H1 (cell line): ENCODE measurements around the gene MTERF2. TPM values are rescaled to one million over a fixed set of nuclear protein-coding genes. Genes with fewer than 3 reads are reported as not detected.
"Not testable (repeated sequence)": the region's sequence is repeated elsewhere in the genome, so short reads cannot be mapped to it uniquely, and the experiment has no call there.

Source experiments
- CTCF ChIA-PET: fragments of 300-600 bp; sonication (Branson Sonifier 250); formaldehyde crosslinking; loops from one replicate; lab custom pipeline; 2021; ENCODE audit not compliant: partially characterized antibody; lab: Charles Lee
- POLR2A ChIA-PET: fragments of 300-600 bp; sonication (Branson Sonifier 250); formaldehyde crosslinking; loops from one replicate; lab custom pipeline; 2021; ENCODE audit warnings: inconsistent platforms; ENCODE audit not compliant: partially characterized antibody; lab: Charles Lee
- DNase-seq, 2 experiments: peaks; one replicate each; pipeline versions ENCODE4 v3.0.0 to v3.0.0-alpha.2; 2010 to 2022; ENCODE audit warnings: low spot score in 2 of 2, low read depth in 1 of 2, mixed read lengths in 1 of 2
- FAIRE-seq: peaks from 2 replicates; lab custom pipeline; 2011; peaks lifted over from hg19 to GRCh38; lab: Jason Lieb, UNC
- H2AFZ ChIP-seq: 2 replicates; pipeline ENCODE4 v1.8.1; 2012; ENCODE audit warnings: low read length, inconsistent platforms
- H2AK5ac ChIP-seq: 2 replicates; pipeline ENCODE4 v1.6.1; 2013; ENCODE audit warnings: low read depth, low read length
- H2BK120ac ChIP-seq: replicated peaks from 2 replicates; pipeline ENCODE3; 2013; ENCODE audit warnings: low read depth, low read length, inconsistent platforms
- H2BK12ac ChIP-seq: 2 replicates; pipeline ENCODE4 v1.6.1; 2013; ENCODE audit warnings: low read depth, low read length
- H2BK15ac ChIP-seq: 2 replicates; pipeline ENCODE4 v1.6.1; 2013; ENCODE audit warnings: low read length
- H2BK20ac ChIP-seq: 2 replicates; pipeline ENCODE4 v1.6.1; 2013; ENCODE audit warnings: low read length
- H2BK5ac ChIP-seq: 2 replicates; pipeline ENCODE4 v1.6.1; 2013; ENCODE audit warnings: low read depth, low read length
- H3K14ac ChIP-seq: 2 replicates; pipeline ENCODE4 v1.6.1; 2013; ENCODE audit warnings: inconsistent platforms; ENCODE audit not compliant: insufficient read length
- H3K18ac ChIP-seq: 2 replicates; pipeline ENCODE4 v1.6.1; 2013; ENCODE audit warnings: low read length; ENCODE audit errors: extremely low read depth
- H3K23ac ChIP-seq: 2 replicates; pipeline ENCODE4 v1.6.1; 2013; ENCODE audit warnings: inconsistent platforms; ENCODE audit not compliant: insufficient read length
- H3K23me2 ChIP-seq: 2 replicates; pipeline ENCODE4 v1.6.1; 2013; ENCODE audit warnings: low read depth, low read length
- H3K27ac ChIP-seq: 2 replicates; pipeline ENCODE4 v1.6.1; 2011; ENCODE audit warnings: low read depth, low read length, inconsistent platforms
- H3K27me3 ChIP-seq, 4 experiments: replicated peaks in 1 of 4; 1 replicate in 1 of 4; 2 replicates in 3 of 4; pipeline versions ENCODE4 v1.6.1 to v1.8.1; 2011 to 2013; ENCODE audit warnings: low read length in 3 of 4, mild to moderate bottlenecking in 3 of 4, inconsistent platforms in 2 of 4, mixed read lengths in 2 of 4, moderate library complexity in 1 of 4; ENCODE audit not compliant: control insufficient read depth in 3 of 4, insufficient read depth in 3 of 4; ENCODE audit errors: extremely low read depth in 1 of 4
- H3K36me3 ChIP-seq, 4 experiments: 2 replicates each; pipeline versions ENCODE4 v1.6.1 to v1.8.1; 2011 to 2013; ENCODE audit warnings: mild to moderate bottlenecking in 4 of 4, low read length in 3 of 4, moderate library complexity in 2 of 4, control low read depth in 1 of 4, inconsistent platforms in 1 of 4; ENCODE audit not compliant: insufficient read depth in 4 of 4, control insufficient read depth in 2 of 4
- H3K4ac ChIP-seq: replicated peaks from 2 replicates; pipeline ENCODE3; 2013; ENCODE audit warnings: low read length, low read depth, mixed read lengths, inconsistent platforms; ENCODE audit not compliant: insufficient read length
- H3K4me1 ChIP-seq, 4 experiments: replicated peaks in 1 of 4; 1 replicate in 1 of 4; 2 replicates in 3 of 4; pipeline versions ENCODE4 v1.6.1 to v1.8.1; 2011 to 2013; ENCODE audit warnings: low read length in 3 of 4, inconsistent platforms in 2 of 4, mixed read lengths in 1 of 4; ENCODE audit not compliant: insufficient read depth in 4 of 4, control insufficient read depth in 3 of 4
- H3K4me2 ChIP-seq, 2 experiments: 2 replicates each; pipeline versions ENCODE4 v1.6.1 to v1.8.1; 2011 to 2013; ENCODE audit warnings: low read depth in 2 of 2, low read length in 2 of 2, control low read depth in 1 of 2, inconsistent platforms in 1 of 2, mild to moderate bottlenecking in 1 of 2; ENCODE audit not compliant: insufficient read depth in 1 of 2
- H3K4me3 ChIP-seq, 4 experiments: fragments of 200-600, 300-600 bp in 1 of 4; sonication (generic), shearing (Covaris generic), sonication (Bioruptor Twin) in 1 of 4; 2 replicates each; pipeline versions ENCODE4 v1.5.1 to v1.8.1; 2011 to 2016; ENCODE audit warnings: low read length in 4 of 4, low read depth in 3 of 4, control low read depth in 2 of 4, inconsistent platforms in 2 of 4, mild to moderate bottlenecking in 2 of 4, mixed read lengths in 1 of 4, moderate library complexity in 1 of 4; ENCODE audit not compliant: insufficient read depth in 2 of 4; ENCODE audit errors: extremely low read depth in 1 of 4
- H3K56ac ChIP-seq: replicated peaks from 2 replicates; pipeline ENCODE3; 2013; ENCODE audit warnings: low read depth, mild to moderate bottlenecking, mixed read lengths, low read length, inconsistent platforms; ENCODE audit not compliant: insufficient read length
- H3K79me1 ChIP-seq: 2 replicates; pipeline ENCODE4 v1.6.1; 2013; ENCODE audit warnings: low read depth, low read length, control low read depth
- H3K79me2 ChIP-seq, 2 experiments: 2 replicates each; pipeline versions ENCODE4 v1.6.1 to v1.8.1; 2012 to 2013; ENCODE audit warnings: low read length in 2 of 2, mild to moderate bottlenecking in 2 of 2, inconsistent platforms in 1 of 2; ENCODE audit not compliant: insufficient read depth in 2 of 2, control insufficient read depth in 1 of 2
- H3K9ac ChIP-seq, 4 experiments: replicated peaks in 1 of 4; 1 replicate in 1 of 4; 2 replicates in 3 of 4; pipeline versions ENCODE4 v1.6.1 to v1.8.1; 2011 to 2013; ENCODE audit warnings: low read depth in 3 of 4, low read length in 3 of 4, control low read depth in 2 of 4, mild to moderate bottlenecking in 2 of 4, moderate library complexity in 2 of 4, inconsistent platforms in 1 of 4; ENCODE audit errors: extremely low read depth in 1 of 4
- H3K9me3 ChIP-seq, 2 experiments: 2 replicates each; pipeline versions ENCODE4 v1.6.1 to v1.8.1; 2012 to 2013; ENCODE audit warnings: mild to moderate bottlenecking in 2 of 2, moderate library complexity in 2 of 2, control low read depth in 1 of 2, inconsistent platforms in 1 of 2, low read depth in 1 of 2, low read length in 1 of 2, mixed read lengths in 1 of 2; ENCODE audit not compliant: insufficient read depth in 2 of 2
- H4K20me1 ChIP-seq, 2 experiments: replicated peaks in 1 of 2; 2 replicates each; pipeline versions ENCODE3 to v1.8.1; 2011 to 2013; ENCODE audit warnings: inconsistent platforms in 2 of 2, low read length in 2 of 2, mild to moderate bottlenecking in 1 of 2; ENCODE audit not compliant: insufficient read depth in 2 of 2, control insufficient read depth in 1 of 2
- H4K5ac ChIP-seq: 2 replicates; pipeline ENCODE4 v1.6.1; 2013; ENCODE audit warnings: low read length, low read depth, mixed read lengths, inconsistent platforms; ENCODE audit not compliant: insufficient read length
- H4K8ac ChIP-seq: 2 replicates; pipeline ENCODE4 v1.8.0; 2013; ENCODE audit warnings: mild to moderate bottlenecking, moderate library complexity, low read length, inconsistent platforms; ENCODE audit not compliant: insufficient read depth; ENCODE audit errors: extremely low read depth
- H4K91ac ChIP-seq: replicated peaks from 2 replicates; pipeline ENCODE3; 2013; ENCODE audit warnings: low read length, mixed read lengths, inconsistent platforms; ENCODE audit not compliant: insufficient read length
- WGBS, 2 experiments: shearing (Covaris generic) in 1 of 2; methylation state at CpG; one replicate each; pipeline versions ENCODE4 v1.1.6 to v1.1.7; 2013 to 2015; ENCODE audit warnings: low lambda C conversion rate in 2 of 2, mixed read lengths in 2 of 2, inconsistent platforms in 1 of 2, low coverage in 1 of 2, missing lambda C conversion rate in 1 of 2; ENCODE audit not compliant: insufficient replicate concordance in 2 of 2, insufficient coverage in 1 of 2, insufficient read length in 1 of 2; ENCODE audit errors: extremely low coverage in 1 of 2, missing lambda C conversion rate in 1 of 2; 5-methylcytosine and 5-hydroxymethylcytosine counted together
- polyA plus RNA-seq, 7 experiments: library from polyadenylated mRNA; depleted of rRNA in 3 of 7; stranded (reverse) in 5 of 7; unstranded in 2 of 7; fragments of >200 nt in 5 of 7; fragments of 200-250 nt in 2 of 7; gene quantifications; 1 replicate in 5 of 7; 2 replicates in 1 of 7; 4 replicates in 1 of 7; pipeline versions ENCODE4 v1.2.1 to v1.2.3, GENCODE V29; 2011 to 2013; ENCODE audit warnings: missing spikeins in 2 of 7, mixed read lengths in 2 of 7
- total RNA-seq: library from RNA; stranded (reverse); fragmentation: NEBNext Ultra II Directional; extraction: Animal tissue kit (Norgen Biotek cat#: 25700); gene quantifications from 2 replicates; pipeline ENCODE4 v1.2.1, GENCODE V29; 2021

The MTERF2 gene
- total and polyA plus RNA-seq, 2 of the 8 experiments (the other 6 are each of a cell fraction or from before 2014, with no cell fraction given), result 2.8 to 7.1 TPM

DNA sequence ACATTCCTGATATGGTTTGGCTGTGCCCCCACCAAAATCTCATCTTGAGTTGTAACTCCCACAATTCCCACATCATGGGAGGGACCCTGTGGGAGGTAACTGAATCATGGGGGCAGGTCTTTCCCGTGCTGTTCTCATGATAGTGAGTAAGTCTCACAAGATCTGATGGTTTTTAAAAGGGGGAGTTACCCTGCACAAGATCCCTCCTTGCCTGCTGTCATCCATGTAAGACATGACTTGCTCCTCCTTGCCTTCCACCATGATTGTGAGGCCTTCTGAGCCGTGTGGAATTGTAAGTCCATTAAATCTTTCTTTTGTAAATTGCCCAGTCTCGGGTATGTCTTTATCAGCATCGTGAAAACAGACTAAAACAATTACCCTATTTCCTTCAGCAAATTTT is 15.7 kb upstream of the MTERF2 start:
- H2BK120ac ChIP-seq, H3K9me3 ChIP-seq, H2AK5ac ChIP-seq, H3K27ac ChIP-seq, H3K4me2 ChIP-seq, H2BK20ac ChIP-seq, H3K4me1 ChIP-seq, H3K23me2 ChIP-seq, CTCF ChIA-PET, H3K79me1 ChIP-seq, H3K79me2 ChIP-seq, H3K18ac ChIP-seq, H2BK12ac ChIP-seq, H3K4ac ChIP-seq, H3K9ac ChIP-seq, H3K14ac ChIP-seq, H3K23ac ChIP-seq, H3K27me3 ChIP-seq, H2BK5ac ChIP-seq, FAIRE-seq, H4K5ac ChIP-seq, H3K36me3 ChIP-seq, H3K56ac ChIP-seq, H2AFZ ChIP-seq, DNase-seq, H4K91ac ChIP-seq, H4K8ac ChIP-seq, H3K4me3 ChIP-seq, H2BK15ac ChIP-seq, H4K20me1 ChIP-seq, POLR2A ChIA-PET: not testable (repeated sequence)
- WGBS, 2 experiments, result 78% methylated on average over 4 of the region's 4 CpGs; no CpG with 5 or more reads in 1 of the 2 experiments
